Coronary artery (tissue), 2 donors: ENCODE results near the gene OR8B4.
"Not testable (repeated sequence)": the region's sequence is repeated elsewhere in the genome, so short reads cannot be mapped to it uniquely, and the experiment has no call there.

Experiments used
- DNase-seq: peaks from one replicate; pipeline ENCODE4 v3.0.0-alpha.2; 2017; ENCODE audit warnings: low spot score
- H3K27ac ChIP-seq, 2 donors: fragments of 200-600 bp; sonication (generic); one replicate each; pipeline ENCODE4 v1.5.1; 2016 to 2019
- H3K4me3 ChIP-seq: fragments of 200-600 bp; sonication (generic); 2 replicates; pipeline ENCODE4 v1.5.1; 2016; ENCODE audit warnings: mild to moderate bottlenecking, moderate library complexity
- TF ChIP-seq, protein P1 (sequence below): fragments of 200-600 bp; sonication (generic); IDR thresholded peaks from one replicate; pipeline ENCODE4 v1.5.1; 2019; ENCODE audit warnings: antibody characterized with exemption

The OR8B4 gene

DNA sequence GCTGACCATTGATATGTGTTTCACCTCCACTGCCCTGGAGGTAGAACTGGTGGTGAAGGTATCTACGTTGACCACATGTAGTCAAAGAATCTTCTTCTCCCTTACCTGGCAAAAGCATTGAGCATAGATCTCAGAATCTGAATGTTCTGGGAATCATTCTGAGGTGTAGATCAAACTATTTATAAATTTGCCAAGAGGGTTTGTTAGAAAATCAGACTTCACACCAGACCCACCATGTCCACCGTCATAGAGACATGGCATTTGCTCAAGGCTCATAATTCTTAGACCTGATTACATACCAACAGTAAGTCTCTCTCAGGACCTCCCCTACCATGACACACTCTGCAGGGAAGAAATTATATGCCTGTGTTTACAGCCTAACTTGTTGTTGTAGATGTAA, 40.3 kb downstream of the OR8B4 start, which contains the start of gene OR8B2:
Gene OR8B2 (minus strand): TSS at position 101 of the 400 bp plus-strand sequence. CDS start 1,156 bp downstream, outside the sequence.
- DNase-seq: no peak
- no peak within 1 kb of the TSS for H3K4me3 ChIP-seq
- TF ChIP-seq, protein P1, sequence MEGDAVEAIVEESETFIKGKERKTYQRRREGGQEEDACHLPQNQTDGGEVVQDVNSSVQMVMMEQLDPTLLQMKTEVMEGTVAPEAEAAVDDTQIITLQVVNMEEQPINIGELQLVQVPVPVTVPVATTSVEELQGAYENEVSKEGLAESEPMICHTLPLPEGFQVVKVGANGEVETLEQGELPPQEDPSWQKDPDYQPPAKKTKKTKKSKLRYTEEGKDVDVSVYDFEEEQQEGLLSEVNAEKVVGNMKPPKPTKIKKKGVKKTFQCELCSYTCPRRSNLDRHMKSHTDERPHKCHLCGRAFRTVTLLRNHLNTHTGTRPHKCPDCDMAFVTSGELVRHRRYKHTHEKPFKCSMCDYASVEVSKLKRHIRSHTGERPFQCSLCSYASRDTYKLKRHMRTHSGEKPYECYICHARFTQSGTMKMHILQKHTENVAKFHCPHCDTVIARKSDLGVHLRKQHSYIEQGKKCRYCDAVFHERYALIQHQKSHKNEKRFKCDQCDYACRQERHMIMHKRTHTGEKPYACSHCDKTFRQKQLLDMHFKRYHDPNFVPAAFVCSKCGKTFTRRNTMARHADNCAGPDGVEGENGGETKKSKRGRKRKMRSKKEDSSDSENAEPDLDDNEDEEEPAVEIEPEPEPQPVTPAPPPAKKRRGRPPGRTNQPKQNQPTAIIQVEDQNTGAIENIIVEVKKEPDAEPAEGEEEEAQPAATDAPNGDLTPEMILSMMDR: no peak
- H3K27ac ChIP-seq: no peak within 1 kb of the TSS

- not testable (repeated sequence) for DNase-seq, H3K27ac ChIP-seq, H3K4me3 ChIP-seq
Observed at GRCh38 chr11:124382857-124383256, 41.8 kb downstream of the OR8B4 start.

- DNase-seq: no peak
- no peak overlapping the region for H3K4me3 ChIP-seq
- H3K27ac ChIP-seq: no peak overlapping the region
- TF ChIP-seq, protein P1: no peak
Observed at GRCh38 chr11:124380585-124380984, 44.1 kb downstream of the OR8B4 start.

GRCh38 chr11:124376280-124376679, 48.4 kb downstream of the OR8B4 start:
- no peak for DNase-seq
- H3K4me3 ChIP-seq: no peak overlapping the region
- no peak overlapping the region for H3K27ac ChIP-seq
- TF ChIP-seq, protein P1: no peak
